Measurements from ENCODE around the gene DISP2.

DISP2 gene

DNA sequence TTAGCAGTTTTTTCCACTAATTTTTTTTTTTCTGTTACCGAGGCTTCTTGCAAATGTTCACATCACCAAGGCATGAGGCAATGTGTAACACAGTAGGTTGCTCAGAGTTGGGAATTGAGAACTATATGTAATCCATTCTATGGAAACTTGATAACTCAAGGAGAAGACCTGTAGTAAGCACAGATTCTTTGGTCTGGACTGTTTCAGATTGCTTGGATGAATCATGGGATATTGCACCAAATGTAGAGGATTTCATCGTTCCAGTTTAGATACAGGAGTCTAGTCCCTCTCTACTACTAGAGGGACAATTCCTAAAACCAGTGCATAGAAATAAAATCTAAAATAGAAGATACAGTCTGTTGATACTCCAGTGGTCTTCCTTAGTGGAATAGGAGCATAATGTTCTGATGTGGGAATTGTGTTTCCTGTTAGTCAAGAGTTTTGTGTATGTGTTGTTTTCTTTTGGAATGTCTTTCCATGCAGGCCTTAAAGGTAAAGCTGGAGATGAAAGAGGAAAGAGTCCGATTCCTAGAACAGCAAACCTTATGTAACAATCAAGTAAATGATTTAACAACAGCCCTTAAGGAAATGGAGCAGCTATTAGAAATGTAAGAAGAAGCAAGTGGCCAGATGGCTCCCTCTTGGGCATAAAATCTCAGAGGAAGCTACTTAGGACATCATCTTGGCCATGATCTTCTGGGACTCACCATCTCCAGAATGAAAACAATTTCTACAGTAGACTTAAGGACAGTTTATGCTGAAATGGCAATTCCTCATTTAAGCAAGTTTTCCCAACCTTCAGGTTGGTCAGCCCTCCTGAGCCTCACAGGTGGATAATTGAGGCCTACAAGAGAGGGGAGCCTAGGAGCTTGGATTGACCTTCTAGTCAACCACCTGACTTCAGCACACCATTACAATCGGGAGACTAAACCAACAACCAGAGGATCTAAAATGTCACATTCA is 35.2 kb downstream of the DISP2 start:
- FAIRE-seq = no peak

DNA sequence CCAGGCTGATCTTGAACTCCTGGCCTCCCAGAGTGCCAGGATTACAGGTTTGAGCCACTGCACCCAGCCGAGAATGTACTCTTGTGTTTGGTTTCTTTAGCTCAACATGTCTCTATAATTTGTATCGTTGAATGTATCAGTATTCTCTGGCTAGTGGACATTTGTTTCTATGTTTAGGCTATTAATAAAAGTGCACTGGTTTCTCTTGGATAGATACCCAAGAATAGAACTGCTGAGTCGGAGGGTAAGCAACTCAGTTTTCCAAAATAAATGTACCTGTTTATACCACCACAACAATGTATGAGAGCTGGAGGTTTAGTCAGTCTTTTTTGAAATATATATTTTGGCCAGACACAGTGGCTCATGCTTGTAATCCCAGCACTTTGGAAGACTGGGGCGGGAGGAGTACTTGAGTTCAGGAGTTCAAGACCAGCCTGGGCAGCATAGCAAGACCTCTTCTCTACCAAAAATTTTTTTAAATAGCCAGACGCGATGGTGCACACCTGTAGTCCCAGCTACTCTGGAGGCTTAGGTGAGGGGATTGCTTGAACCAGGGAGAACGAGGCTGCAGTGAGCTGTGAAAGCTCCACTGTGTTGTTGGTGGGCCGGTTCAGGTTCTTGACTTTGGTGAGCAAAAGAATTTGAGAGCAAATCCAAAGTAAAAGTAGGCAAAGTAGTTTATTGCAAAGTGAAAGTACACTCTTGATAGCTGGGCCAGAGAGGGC is 39.8 kb downstream of the DISP2 start:
- no peak for FAIRE-seq

DNA sequence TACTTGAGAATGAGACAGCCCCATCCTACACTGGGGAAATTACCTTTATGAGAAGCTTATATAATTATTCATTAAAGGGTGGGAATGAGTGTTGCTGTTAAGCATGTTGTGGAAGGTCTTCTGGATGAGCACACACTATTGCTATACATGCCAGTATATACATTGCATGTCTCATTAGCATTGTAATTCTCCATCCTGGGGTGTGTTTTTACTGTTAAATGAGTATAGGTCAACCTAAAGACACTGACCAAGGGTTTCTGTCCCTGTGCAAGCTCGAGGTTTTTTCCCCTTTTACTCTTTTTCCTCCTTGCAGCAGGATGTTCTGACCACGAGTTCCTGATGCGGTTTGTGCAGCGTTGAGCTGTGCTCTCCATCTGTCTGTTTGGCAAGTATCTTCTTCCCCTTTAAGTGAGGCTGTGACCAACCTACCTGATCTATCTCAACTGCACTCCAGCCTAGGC is 40.4 kb downstream of the DISP2 start:
- no peak for FAIRE-seq

DNA sequence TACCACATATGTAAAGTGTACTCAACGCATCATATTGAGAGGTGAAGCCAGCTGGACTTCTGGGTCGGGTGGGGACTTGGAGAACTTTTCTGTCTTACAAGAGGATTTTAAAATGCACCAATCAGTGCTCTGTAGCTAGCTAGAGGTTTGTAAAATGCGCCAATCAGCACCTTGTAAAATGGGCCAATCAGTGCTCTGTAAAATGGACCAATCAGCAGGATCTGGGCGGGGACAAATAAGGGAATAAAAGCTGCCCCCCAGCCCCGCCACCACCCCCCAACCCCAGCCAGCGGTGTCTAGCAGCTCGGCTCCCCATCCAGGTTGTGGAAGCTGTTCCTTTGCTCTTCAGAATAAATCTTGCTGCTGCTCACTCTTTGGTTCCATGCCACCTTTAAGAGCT is 41.4 kb downstream of the DISP2 start:
- no peak for FAIRE-seq

DNA sequence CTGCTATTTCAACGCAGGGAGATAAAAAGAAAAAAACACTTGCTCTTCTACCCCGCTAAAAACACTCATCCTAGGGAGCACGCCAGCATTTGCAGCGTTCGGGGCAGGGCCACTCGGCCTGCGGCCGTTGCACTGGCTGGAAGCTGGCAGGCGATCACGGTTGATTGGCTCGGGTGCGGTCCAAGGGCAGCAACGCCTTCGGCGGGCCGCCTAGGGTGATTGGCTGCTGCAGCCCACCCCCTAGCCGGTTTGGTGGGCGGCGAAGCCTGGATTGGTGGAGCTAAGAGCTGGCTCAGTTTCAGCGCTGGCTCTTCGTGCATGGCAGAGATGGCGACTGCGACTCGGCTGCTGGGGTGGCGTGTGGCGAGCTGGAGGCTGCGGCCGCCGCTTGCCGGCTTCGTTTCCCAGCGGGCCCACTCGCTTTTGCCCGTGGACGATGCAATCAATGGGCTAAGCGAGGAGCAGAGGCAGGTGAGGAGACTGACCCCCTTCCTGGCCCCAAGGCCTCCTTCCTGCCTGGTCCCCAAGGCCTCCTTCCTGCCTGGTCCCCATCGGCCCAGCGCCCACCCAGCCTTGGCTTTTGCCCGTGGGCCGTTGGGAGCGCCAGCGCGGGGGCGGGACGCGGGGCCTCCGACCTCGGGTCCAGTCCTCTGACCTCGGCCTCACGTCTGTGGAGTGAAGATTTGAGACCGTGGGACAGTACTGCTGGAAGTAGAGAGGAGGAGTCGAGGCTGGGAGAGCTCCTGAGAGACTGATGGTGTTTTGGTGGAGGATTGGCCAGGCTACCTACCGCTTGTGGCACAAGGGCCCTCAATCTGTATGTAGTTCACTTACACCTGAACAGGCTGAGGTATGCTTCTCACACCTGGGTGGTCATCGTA is 47.7 kb downstream of the DISP2 start, which contains the start of gene IVD:
Gene IVD (plus strand): TSS at position 295 of the 881 bp plus-strand sequence. CDS start 33 bp downstream, at position 328.
- FAIRE-seq = peak; percentile 95

DNA sequence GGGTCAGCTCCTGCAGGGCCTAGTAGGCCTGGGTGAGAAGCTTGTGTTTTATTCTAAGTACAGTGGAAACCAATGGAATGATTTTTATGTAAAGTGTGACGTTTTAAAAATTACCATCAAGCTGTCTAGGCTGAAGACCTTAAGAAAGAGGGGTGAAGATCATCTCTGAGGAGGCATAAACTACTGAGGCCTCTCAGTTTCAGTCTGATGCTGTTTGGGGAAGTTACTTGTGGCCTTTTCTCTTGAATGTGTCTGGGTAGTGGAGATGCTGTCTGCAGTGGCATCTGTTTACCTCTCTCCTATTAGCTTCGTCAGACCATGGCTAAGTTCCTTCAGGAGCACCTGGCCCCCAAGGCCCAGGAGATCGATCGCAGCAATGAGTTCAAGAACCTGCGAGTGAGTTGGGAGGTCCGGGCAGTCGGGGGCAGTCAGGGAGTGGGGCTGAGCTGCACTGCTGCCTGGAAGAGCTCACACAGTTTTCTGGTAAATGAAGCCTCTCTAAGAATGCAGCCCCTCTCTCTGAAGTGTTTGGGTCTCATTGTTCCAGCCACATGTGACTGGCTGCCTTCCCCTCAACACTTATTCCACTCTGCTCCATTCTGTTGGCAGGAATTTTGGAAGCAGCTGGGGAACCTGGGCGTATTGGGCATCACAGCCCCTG is 49.4 kb downstream of the DISP2 start:
- FAIRE-seq = no peak

DNA sequence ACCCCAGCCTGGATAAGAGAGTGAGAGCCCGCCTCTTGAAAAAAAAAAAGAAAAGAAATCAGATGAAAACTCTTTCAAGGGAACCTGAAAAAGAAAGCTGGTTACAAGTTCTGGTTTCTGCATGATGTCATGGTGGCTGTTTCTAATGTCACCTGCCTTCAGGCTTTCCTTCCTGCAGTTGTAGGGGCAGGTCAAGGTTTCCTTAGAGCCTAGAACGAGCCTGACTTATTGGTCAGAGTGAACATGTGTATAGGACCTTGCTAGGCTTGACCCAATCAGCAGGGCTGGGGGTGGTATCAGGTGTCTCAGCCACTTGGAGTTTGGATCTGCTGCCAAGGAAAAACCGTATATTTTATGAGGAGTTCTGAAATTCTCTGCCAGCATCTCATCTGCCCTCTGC is 51.3 kb downstream of the DISP2 start:
- no peak for FAIRE-seq

DNA sequence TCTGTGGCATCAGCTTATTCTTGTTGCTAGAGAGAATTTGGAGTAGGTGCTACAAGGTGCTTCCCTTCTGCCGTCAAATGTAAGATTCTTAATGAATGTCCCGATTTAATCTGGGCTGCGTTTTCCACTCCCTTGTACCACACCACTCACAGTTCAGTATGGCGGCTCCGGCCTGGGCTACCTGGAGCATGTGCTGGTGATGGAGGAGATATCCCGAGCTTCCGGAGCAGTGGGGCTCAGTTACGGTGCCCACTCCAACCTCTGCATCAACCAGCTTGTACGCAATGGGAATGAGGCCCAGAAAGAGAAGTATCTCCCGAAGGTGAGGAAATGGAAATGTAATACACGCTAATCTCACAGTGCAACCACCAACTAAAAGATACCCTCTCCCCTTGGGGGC is 52.5 kb downstream of the DISP2 start:
- no peak for FAIRE-seq

DNA sequence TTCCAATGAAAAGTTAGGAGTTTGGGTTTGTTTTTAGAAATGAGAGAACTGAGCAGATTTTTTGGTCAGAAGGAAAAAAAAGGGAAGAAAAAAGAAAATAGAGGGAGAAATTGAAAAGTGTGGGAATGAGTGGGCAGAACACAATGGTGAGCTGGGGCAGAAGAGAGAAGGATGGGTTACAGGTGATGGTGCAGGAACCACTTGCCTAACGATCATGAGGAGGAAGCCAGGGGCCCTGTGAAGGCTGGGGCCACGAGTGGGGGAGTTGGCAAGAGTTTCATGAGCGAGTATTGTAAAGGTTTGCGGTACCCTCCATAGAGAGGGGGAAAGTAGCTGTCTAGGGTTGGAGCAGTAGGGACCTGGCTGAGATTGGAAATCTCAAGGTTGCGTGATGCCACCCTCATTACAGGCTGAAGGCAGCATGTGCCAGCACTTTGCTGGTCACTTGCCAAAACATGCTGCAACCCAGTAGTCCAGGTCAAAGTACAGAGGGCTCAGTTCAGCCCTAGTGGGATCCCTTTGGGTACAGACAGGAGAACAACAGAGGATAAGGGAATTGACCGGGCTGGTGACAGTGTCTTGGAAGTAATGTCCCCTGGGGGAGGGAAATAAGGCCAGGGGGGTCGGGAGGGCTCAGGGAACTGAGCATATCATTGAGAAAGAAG is 54.2 kb downstream of the DISP2 start:
- FAIRE-seq = no peak

DNA sequence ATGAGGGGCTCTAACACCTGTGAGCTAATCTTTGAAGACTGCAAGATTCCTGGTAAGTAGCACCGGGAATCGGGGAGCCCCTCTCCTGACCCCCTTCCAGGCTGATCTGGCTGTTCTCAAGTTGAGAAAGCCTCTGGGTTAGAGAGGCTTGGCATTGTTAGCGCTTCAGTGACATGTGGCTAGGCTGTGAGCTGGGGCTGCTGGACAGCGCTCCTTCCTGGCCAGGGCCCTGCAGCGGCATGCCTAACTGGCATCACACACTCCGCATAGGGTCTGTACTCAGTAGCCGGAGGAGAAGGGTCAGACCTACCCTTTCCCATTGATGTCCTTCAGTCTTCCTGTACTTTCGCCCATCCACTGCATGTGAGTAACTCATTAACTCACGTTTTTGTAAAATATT is 55.0 kb downstream of the DISP2 start:
- FAIRE-seq = no peak

DNA sequence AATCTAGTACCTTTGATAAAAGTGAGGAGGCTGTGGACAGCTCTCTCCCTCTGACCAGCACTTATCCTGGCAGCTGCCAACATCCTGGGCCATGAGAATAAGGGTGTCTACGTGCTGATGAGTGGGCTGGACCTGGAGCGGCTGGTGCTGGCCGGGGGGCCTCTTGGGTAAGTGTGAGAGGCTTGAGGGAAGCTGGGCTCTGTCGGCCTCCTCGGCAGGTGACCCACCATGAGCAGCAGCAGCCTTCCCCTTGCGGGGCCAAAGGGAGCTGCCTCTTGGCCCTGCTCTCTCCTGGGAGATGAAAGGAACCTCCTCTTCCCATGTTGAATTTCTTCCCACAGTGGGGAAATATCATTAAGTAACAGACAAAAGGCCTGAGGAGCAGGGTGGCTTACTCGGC is 56.8 kb downstream of the DISP2 start:
- FAIRE-seq = no peak

DNA sequence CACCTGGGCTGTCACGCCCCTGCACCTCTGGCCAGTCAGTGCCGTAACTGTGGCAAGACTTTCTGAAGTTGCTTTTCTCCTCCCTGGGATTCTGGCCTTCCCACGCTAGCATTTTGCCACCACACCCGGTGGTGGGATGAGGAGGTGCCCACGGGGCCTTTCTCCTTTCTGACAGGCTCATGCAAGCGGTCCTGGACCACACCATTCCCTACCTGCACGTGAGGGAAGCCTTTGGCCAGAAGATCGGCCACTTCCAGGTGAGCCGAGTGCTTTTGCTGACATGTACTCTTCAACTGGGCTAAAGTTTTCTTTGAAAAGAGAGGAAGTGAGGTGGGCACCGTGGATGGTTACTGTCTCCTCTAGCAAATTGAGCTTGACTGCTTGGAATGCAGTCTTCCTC is 57.2 kb downstream of the DISP2 start:
- no peak for FAIRE-seq

DNA sequence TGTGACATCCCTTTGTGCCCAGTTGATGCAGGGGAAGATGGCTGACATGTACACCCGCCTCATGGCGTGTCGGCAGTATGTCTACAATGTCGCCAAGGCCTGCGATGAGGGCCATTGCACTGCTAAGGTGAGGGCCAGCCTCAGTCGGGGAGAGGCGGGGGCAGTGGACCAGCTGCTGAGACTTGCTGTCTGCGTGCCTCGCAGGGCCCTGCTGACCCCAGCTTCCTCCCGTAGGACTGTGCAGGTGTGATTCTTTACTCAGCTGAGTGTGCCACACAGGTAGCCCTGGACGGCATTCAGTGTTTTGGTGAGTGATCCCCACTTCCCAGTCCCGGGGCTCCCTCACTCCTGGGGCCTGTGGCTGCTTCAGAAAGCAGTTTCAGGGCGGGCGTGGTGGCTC is 58.0 kb downstream of the DISP2 start:
- FAIRE-seq = no peak

DNA sequence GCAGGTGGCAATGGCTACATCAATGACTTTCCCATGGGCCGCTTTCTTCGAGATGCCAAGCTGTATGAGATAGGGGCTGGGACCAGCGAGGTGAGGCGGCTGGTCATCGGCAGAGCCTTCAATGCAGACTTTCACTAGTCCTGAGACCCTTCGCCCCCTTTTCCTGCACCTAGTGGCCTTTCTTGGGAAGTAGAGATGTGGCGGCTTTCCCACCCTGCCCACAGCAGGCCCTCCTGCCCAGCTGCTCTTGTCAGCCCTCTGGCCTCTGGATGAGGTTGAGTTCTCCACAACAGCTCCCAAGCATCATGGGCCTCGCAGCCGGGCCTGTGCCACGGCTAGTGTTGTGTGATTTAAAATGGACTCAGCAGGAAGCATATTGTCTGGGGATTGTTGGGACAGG is 60.1 kb downstream of the DISP2 start:
- FAIRE-seq = no peak

DNA sequence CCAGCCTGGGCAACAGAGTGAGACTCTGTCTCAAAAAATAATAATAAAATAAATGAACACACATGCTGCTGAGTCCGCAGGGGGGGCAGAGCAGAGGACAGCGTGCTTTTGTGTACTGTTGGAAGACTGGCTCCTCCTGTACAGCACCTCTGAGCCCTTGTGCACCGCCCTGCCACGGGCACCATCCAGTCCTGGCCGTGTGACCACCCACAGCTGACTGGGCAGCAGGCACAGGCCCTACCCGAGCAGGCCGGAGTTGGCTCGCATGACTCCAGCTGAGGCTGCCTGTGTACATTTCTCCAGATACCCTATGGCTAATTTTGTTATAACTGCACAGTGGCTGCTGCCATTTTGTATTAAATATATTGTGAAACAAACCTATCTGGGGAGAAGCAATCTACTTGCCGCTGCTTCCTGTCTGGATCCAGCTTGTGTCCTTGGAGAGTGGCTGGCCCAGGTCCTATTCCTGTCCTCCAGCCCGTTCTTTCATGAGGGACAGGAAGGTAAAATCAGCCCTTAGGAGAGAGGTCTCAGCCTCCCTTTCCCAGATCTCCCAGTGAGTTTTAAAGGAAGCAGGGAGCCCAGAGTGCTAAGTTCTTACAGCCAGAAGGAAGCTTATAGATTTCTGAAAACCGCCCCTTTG is 62.2 kb downstream of the DISP2 start:
- no peak for FAIRE-seq

DNA sequence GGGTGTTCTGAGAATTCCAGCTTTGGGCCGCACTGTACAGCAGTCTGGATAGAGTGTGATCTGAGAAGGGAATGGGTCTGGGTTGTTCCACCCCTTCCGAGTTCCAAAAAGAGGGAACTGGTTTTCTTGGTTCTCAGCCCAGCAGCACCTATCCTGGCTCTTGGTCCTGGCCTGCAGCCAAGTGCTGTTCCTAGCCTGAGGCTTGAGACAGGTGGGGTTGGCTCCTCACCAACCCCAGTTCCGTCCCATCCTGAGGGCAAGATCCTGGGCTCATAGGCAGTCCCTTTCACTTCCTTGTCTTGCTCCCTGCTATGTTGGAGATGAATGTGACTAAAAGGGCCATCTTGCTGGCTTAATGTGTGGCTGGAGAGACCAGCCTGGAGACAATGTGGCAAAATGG is 62.8 kb downstream of the DISP2 start:
- FAIRE-seq = no peak

DNA sequence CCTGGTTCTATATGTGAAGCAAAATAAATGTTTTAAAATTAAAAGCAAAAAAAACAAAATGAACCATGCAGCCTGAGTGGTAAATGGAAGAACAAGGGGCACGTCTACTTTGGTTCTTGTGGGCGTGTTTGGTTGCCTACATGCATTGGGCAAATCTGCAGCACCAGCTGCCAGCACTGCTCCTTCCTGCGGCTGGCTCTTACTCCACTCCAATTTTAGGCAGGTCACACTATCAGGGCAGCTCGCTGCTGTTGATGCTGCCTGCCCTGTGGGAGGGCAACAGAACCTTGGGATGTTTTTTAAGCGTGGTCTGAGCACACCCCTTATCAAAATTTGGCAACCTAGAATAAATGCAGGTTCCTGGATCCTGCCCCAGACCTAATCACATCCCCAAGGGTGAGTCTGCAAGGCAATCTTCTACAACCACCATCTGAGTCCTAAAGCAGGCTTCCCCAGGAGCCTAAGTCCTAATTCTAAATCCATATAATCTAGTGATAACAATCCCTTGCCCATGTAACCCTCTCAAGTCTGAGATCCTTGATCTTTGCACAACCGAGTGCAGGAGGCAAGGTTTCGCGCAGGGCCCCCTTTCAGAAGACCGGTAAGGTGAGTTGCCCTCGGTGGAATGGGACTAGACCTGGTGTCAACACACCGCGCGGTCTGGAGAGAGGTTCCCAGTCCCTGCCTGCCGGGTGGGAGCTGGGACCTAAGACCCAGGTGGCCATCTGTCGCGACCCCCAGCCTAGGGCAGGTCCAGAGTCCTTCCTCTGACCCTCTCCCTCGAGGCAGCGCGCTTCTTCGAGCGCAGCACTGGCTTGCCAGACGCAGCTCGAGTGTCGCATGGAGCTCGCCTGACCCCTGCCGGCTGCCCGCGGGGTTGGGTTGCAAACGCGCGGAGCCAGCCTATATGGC is 63.5 kb downstream of the DISP2 start:
- no peak for FAIRE-seq

DNA sequence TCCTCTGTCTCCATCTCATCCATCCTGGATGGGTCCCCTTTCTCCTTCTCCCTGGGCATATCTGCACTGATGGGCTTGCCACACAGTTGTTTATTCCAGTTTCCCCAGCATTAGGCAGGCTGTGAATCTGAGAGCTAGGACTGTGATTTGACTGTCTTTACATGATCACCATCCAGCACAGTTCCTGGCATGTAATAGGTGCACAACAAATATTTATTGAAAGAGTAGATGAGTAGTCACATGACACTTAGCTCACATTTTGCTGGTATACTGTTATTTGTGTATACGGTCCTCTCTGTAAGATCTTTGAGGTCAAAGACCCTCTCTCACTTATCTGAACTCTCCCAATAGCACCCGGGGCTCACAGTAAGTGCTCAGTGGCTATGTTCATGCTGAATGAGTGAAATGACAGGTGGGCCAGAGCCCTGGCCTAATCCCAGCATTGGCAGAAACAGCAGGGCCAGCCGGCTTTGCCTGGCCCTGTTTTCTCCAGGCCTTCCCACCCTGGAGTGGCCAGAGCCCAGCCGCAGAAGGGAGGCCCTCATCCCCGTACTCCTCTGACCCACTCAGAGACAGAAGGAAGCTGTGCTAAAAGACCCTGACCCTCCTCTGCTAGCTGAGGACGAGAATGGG is 66.6 kb downstream of the DISP2 start:
- FAIRE-seq = no peak

DNA sequence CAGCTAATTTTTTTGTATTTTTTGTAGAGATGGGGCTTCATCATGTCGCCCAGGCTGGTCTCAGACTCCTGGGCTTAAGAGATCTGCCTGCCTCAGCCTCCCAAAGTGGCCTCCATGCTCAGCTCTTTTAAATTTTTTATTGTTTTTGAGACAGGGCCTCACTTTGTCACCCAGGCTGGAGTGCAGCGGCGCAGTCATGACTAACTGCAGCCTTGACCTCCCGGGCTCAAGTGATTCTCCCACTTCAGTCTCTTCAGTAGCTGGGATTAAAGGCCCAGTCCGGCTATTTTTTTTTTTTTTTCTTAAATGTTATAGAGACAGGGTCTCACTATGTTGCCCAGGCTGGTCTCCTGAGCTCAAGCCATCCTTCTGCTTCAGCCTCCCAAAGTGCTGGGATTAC is 67.7 kb downstream of the DISP2 start:
- FAIRE-seq = no peak

DNA sequence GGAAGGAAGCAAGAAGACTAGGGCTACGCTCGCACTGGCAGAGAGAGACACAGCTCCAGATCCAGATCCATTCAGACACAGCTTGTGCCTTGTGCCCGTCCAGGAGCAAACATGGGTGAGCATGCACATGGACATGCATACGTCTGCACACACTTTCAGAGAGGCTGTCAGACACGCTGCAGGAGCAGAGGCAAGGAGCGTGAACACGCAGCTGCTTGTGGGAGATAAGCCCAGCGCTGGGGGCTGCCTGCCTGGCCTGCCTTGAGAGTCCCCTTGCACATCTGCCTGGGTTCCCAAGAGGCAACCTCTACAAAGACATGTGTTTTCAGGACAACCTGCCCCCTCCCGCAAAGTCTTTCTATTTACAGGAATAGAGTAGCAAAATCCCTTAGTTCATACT is 69.2 kb downstream of the DISP2 start:
- no peak for FAIRE-seq
